DMS79 (cell line): ENCODE measurements around the gene WASL.

ENCODE experiments used
- DNase-seq: peaks from one replicate; lab custom pipeline; 2025; lab: John Stamatoyannopoulos, UW

The WASL gene

DNA sequence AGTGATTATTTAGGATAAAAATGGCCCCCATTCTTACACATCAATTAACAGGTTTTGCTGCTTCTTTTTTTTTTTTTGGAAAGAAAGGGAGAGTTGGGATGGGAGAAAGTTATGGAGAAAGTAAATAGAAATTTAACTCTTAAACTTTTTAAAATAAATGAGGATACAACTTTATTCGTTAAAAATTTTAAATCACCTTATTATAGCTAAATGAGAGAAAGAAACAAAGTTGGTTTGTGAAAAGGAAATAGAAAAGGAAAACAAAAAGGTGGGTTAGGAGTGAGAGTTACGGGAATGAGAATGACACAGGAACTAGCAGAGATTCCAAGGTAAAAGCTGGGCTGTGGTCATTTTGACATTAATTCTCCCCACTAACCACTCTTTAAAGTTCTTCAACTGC is 58.3 kb downstream of the WASL start:
- no peak for DNase-seq

DNA sequence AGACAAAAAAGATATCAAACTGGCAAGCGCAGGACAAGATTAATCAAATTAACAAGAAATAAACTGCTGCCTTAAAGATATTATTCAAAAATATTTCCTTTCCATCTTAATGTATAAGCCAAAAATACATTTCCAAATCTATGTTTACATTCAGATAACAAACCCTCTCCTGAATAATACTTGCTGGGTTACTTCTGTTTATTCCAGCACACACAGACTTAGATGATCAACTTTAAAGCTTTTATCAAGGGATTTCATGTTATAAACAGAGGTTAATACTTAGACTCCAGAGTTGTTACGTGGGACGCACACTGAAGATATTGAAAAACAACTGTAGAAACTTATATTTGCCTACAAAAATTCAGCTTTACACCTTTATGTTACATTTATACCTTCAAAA is 59.6 kb downstream of the WASL start:
- no peak for DNase-seq

DNA sequence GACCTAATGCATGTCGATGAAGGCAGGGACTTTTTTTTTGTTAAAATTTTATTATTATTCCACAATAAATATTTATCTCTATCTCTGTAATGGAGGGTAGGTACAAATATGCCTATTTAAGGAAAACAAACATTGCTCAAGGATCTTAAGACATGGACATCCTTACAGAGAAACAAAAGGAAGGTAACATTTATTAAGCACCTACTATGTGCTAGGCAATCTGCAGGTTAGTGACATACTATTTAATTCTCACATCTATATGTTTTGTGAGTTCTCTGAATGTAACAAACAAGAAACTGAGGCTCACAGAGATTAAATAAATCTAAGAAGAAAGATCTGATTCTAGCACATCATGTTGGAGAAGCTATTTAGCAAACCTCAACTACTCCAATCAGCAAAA is 61.1 kb downstream of the WASL start:
- no peak for DNase-seq

DNA sequence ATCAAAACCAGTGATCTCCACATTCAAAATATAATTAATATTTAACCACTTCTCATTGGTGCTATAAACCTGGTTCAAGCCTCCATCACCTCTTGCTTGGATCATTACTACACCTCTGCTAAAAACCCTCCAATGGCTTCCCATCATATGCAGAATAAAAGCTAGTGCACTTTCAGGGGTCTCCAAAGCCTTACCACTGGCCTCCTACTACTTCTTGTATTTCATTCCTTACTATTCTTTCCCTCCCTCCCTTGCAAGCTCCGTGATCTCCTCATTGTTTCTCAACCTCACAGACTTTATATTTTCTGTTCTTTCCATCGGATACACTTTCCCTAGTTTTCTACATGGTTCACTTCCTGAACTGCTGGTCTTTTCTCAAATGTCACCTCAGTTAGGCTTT is 61.6 kb downstream of the WASL start:
- no peak for DNase-seq

DNA sequence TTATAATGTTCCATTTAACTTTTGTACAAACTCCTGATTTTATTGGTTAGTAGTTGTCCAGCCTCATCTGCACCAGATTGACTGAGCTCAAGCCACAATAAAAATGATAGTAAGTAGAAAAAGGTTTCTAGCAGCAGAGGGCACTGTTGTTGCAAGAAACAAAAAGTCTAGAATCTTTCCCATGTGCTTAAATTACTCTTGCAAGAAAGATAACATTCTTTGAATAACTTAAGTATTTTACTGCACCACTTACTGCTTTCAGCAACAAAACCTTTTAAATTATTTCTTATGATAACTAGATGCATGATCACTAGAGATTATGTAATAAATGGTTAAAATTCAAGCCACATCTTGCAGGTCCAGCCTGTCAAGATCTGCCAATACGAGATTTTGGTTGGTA is 66.1 kb downstream of the WASL start:
- DNase-seq: no peak

DNA sequence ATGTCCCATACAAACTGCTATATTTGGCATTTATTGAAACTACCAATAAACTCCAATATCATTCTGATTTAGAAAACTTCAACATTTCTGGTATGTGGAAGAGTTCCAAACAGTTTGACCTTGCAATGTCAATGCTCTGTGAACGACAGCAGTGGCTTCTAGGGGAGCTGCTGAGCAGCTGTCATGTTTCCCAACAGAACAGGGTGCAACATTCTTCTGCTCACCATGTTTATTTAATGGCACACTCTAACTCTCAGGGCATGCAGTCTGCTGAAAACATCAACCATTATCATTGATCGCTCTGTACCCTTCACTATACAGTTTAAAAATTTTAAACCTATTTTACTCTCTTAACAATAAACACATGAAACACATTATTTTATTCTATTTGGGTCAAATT is 67.2 kb downstream of the WASL start:
- no peak for DNase-seq

DNA sequence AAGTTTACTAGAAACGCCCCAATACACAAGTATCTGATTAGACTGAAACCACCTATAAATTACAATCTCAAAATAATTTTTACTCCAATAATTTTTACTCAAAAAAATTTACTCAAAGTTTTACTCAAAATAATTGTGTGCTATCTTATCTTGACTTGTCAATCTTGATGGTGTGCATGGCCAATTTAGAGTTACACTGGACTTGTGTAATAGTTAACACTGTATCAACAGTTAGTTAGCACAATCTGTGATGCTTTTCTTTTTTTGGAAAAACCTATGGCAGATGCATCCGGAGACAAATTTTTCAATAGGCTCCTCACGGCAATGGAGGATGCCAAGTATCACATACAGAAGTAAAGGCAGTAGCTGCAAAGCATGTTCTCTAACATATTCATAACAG is 68.2 kb downstream of the WASL start:
- DNase-seq: no peak

DNA sequence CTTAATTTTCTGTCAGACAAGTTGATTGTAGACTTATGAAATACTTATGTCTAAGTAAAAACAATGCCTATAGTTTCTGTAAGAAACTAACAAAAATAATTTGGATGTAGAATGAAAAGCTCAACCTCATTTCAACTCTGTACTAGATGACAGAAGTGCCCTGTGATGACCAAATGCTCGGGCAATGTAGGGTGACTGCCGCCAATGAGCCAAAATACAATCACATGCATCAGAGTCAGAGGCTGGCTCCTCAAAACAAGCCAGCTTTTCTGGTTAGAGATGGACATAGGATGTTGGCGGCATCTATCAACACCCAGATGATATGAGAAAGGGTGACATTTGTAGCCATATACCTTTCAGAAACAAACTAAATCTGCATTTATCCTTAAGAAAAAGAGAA is 69.2 kb downstream of the WASL start:
- DNase-seq: no peak

DNA sequence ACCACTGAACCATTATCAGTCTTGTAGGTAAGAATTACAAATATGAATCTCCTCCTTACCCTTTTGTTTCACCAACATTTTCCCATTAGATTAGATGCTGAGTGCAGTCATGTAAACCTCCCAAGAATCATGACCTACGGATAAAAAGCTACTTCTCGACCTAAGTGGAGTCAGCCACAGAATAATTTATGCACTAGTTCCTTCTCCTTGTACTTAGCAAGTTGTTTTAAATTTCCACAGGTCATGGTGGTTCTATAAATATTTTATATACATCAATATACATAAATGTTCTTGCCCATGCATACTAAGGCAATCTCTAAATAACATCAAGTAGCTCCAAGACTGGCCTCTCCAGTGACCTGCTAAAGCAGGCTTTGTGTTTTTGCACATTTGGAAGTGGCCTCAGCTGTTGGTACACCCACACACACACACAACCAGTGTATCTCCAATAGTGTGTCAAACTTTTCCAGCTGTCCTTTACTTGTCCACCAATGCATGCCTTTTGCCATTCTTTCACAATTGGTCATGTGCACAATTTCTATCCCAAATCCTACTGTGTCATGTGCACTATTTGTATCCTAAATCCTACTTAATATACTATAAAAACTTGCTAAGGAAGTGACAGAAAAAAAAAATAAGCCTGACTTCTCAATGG is 71.6 kb downstream of the WASL start:
- DNase-seq: no peak

DNA sequence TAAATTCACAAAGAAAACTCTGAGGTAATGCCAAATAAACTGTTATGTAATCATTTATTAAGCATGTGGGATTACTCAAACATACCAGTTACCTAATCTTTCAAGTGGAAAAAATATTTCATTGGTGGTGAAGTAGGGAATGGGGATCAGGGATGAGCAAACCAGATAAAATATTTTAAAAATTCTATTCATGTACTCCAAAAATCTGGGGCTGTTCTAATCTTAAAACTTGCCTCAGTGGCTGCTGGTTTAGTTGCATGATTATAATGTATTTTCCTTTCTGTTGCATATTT is 73.7 kb downstream of the WASL start:
- DNase-seq: no peak

DNA sequence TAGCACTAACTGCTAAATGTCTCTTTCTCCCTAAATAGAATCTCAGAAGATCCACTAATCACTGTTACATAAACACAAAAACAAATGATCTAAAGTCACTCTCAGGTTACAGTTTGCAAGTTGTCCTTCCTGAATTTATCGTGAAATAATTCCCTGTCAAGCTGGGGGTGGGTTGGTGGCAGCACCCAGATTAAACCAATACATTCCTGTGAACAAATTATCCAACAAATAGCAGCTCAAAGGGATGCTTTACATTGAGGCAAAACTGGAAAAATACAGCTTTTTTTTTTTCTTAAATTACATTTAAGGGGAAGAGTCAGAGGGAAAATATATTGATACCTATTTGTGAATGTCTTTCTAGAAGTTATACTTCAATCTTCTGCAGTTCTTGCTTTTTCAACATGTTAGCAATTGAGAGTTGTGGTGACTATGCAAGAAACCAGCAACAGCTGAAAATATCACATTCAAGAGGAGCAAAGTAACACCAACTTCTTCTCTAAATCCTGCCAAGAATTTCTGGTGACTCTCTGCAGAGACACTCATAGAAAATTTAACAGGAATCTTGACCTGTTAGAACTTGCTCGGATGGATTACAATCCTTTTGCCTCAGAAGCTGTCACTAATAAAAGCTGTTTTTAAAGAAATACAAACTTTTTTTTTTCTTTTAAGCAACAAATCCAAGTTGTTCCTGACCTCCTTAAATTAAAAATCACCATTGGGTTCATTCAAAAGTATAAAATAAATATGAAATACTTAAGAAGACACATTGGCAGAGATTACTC is 74.2 kb downstream of the WASL start:
- DNase-seq: no peak

DNA sequence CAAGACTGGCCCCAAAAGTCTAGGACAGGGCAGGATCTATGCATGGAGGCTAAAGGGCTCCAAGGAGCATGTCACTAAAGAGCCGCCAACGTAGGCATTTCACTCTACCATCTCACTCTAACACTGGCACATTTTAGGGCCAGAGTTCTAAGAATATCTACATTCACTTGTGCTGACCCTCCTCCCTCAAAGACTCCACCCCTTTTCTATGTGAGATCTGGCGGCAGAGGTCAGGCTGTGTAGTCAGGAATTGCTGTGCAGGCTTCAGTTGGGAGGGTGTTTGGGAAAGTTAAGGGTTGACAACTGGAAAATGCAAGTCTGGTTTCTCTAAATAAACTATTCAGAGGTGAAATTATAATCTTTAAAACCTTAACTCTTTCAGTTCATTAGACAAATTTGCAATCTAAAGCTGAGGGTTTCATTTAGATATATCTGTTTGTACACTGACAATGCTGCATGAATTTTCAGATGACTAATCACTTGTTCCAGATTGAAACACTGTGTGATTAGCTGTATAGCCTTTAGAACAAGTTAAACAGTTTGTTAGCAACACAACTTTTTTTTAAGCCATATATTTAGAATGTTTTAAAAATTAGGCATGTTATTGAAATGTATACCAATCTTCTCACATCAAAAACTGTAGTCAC is 74.9 kb downstream of the WASL start:
- DNase-seq: no peak

DNA sequence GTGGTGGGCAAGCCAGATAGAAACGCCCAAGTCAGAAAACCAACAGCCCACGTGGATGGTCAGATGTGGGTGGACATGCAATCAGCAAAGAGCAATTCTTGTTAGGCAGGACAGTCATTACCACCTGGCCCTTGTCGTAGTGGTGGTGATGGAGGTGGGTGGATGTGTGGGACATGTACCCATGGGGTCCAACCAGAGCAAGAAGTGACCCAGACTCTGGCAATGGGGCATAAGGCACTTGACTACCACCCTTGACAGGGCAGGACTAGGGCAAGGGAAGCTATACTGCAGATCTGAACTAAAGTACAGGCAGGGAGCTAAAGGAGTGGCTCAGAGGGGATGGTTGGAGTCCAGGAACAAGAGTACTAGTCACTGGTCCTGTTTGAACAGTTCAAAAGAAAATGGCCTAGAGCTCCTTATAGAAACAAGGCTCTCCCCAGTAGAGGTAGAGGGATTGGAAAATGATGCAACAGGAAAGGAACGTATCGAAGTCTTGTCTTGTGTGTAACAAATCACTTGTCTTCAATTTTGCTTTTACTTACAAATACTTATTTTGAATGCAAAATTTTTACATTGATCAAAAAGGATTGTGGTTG is 75.6 kb downstream of the WASL start:
- DNase-seq: no peak

DNA sequence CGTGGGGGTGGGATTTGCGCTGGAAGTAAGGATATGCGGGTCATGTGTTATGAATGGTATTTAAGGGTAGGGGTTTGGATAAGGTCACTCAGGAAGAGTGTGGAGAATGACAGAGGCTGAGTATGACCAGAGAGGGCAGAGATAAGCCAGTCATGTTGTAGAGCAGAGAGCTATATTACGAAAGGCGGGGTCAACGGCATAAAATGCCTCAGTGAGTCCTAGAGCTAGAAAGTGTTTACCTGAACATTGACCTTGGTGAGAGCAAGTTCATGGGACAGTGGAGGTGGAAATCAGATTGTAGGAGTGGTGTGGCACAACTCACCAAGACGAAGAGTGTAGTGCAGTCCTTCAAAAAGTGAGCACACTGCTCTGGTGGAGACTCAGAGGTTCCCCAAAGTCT is 79.3 kb downstream of the WASL start:
- no peak for DNase-seq

DNA sequence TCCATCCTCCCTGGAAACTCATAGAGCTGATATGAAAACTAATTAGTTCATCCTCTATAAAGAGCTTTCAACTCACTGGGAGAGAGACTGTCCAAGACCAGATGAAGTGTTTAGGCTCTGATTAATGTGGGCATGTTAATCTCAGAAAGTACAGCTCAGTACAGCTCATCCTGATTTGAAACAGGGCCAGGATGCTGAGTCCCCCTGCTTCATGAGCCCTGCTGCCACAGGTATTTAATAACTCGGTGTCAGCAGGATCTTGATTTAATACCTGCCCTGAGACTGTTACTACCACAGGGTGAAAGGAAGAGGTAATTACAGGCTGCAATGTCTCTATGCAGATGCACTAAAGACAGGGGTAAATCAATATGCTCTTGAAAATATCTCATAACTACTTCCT is 82.3 kb downstream of the WASL start:
- DNase-seq: no peak

DNA sequence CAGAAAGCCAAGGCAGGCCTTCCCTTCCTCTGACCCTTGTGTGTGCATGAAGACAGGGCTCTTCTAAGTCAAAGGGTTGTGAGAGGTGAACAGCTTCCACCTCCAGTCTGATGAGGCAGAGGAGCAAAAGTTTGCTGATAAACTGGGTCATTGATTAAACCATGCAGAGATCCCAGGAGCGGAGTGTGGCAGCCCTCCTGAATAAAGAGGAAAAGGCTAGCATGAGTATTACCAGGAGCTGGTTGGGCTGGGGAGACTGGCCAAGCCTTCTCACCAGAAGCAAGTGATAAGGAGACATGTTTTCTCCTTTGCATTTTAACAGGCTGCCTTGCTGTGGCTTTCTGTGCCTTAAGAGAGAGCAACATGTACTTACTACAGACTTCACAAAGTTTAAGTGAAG is 82.9 kb downstream of the WASL start:
- no peak for DNase-seq

DNA sequence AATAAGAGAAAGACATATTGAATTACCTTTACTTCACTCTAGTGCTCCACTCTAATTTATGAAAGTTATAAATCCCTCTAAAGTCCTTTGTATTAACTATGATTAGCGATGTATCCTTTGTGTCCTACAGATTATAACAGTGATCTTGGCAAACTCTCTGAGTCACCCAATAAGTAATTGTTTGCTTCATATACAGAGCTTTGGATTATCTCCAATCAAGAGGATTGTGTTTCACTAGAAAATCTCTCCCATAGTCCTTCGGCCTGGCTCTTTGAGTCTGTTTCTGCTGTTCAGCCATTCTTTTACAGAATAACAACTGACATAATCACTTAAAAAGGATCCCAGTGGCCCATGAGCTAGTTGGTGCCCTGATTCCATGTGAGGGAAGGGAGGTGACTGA is 83.6 kb downstream of the WASL start:
- DNase-seq: no peak

DNA sequence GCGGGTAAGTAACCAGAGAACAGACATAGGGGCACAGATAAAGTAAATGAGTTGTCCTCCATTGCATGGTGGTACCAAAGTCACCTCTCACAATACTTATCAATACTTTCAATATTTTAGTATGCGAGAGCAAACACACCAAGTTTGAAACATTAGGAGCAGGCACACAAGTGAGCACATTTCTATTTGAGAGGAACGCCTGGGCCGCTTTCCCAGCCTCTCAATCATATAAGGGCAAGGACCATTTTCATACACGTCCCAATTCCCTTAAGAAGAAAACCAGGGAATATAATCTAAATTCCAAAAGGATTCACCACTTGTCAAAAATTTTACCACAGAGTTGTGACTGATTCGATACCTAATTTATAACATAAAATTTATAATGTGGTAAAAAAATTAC is 85.6 kb downstream of the WASL start:
- DNase-seq: no peak

DNA sequence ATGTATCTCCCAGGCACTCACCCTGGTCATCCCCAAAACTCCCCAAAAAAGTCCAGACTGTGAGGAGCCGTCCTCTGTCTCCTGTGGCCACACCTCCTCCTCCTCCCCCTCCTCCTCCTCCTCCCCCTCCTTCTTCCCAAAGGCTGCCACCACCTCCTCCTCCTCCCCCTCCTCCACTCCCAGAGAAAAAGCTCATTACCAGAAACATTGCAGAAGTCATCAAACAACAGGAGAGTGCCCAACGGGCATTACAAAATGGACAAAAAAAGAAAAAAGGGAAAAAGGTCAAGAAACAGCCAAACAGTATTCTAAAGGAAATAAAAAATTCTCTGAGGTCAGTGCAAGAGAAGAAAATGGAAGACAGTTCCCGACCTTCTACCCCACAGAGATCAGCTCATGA is 86.0 kb downstream of the WASL start:
- DNase-seq: no peak

DNA sequence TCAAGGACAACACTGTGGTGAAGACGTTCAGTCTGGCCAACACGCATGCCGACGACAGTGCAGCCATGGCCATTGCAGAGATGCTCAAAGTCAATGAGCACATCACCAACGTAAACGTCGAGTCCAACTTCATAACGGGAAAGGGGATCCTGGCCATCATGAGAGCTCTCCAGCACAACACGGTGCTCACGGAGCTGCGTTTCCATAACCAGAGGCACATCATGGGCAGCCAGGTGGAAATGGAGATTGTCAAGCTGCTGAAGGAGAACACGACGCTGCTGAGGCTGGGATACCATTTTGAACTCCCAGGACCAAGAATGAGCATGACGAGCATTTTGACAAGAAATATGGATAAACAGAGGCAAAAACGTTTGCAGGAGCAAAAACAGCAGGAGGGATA is 86.5 kb downstream of the WASL start:
- no peak for DNase-seq

DNA sequence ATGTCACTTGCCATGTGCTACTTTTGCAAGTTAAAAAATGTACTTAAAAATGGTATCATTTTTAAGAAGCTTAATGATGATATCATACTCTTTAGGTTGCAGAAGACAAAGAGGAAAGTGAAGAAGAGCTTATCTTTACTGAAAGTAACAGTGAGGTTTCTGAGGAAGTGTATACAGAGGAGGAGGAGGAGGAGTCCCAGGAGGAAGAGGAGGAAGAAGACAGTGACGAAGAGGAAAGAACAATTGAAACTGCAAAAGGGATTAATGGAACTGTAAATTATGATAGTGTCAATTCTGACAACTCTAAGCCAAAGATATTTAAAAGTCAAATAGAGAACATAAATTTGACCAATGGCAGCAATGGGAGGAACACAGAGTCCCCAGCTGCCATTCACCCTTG is 87.0 kb downstream of the WASL start:
- no peak for DNase-seq

DNA sequence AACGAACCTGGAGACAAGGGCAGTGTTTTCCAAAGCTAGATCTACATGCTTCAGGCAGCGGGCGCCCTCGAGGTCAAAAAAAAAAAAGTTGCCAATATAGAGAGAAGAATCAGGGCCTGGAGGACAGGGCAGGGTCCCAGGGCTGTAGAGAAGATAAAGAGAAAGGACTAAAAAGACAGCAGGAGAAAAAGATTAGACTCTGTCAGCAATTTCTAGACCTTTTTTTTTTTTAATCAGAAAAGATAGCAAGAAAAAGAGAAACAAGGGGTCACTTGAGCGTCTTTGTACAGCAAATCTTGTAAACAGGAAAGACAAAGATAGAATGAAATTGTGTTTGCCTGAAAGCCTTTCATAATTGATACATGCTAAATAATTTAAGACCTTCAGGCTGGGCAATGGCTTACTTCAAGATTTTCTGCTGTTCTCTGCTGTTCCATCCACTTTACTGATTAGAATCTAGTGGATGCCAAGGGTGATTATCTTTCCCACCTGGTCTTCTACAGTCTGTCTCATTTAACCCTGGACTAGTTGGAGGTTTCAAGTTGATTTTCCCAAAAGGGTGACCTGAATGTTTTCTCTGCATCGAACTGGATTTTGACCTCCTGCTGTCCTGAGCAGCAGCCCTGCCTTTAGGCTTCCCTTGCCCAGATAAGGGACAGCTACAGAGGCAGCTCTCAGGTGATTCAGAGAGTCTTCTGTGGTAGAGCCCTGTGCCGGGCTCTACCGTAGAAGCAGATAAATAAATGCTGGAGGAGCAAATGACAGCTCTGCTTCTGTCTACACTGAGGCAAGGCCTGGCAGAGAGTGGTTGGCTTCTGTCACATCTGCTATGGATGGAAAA is 88.1 kb downstream of the WASL start:
- DNase-seq: no peak
